ENCODE results near the gene THSD4.

DNA sequence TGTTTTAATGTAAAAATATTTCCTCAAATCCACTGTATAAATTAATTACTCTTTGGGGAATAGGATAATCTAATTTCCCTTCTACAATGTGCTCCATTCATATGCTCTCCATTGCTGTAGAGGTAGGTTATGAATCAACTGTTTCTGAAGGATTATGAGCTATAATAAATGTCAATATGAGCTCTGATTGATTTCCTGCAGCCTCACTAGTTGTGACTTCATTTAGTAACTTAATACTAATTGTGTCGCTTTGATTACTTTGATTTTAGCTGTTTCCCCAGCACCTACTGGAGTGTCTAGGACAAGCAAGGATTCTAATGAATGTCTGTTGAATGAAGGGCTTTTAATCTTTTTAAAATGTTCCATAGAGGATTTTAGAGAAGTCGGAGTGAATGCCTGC lies 458.3 kb downstream of the THSD4 start:
- no peak for TF ChIP-seq POLR2AphosphoS5 (IDR thresholded peaks at IDR 0.05)
- TF ChIP-seq, protein P1, sequence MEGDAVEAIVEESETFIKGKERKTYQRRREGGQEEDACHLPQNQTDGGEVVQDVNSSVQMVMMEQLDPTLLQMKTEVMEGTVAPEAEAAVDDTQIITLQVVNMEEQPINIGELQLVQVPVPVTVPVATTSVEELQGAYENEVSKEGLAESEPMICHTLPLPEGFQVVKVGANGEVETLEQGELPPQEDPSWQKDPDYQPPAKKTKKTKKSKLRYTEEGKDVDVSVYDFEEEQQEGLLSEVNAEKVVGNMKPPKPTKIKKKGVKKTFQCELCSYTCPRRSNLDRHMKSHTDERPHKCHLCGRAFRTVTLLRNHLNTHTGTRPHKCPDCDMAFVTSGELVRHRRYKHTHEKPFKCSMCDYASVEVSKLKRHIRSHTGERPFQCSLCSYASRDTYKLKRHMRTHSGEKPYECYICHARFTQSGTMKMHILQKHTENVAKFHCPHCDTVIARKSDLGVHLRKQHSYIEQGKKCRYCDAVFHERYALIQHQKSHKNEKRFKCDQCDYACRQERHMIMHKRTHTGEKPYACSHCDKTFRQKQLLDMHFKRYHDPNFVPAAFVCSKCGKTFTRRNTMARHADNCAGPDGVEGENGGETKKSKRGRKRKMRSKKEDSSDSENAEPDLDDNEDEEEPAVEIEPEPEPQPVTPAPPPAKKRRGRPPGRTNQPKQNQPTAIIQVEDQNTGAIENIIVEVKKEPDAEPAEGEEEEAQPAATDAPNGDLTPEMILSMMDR (IDR thresholded peaks at IDR 0.05), result no peak

Data from suprapubic skin (tissue), 3 donors.